SJSA1 (cell line): ENCODE results near the gene FHOD3. TPM values are rescaled to one million over a fixed set of nuclear protein-coding genes. Genes with fewer than 3 reads are reported as not detected.
A peak's percentile ranks its signal among the peaks of the same experiment; 100 is the strongest.

Experiments used
- DNase-seq, 2 experiments: peaks; one replicate each; pipeline ENCODE4 v3.0.0-alpha.2; 2015 to 2020; ENCODE audit warnings: low spot score in 2 of 2, low read depth in 1 of 2
- H3K27ac ChIP-seq: fragments of 250-450 bp; sonication (Bioruptor Pico); 2 replicates; pipeline ENCODE4 v1.5.1; 2020; ENCODE audit warnings: mild to moderate bottlenecking, moderate library complexity
- H3K27me3 ChIP-seq: fragments of 250-450 bp; sonication (Bioruptor Pico); replicated peaks from 2 replicates; pipeline ENCODE4 v1.5.1; 2020; ENCODE audit warnings: mild to moderate bottlenecking, moderate library complexity
- H3K36me3 ChIP-seq: fragments of 250-450 bp; sonication (Bioruptor Pico); 2 replicates; pipeline ENCODE4 v1.5.1; 2020; ENCODE audit warnings: mild to moderate bottlenecking
- H3K4me1 ChIP-seq: fragments of 250-450 bp; sonication (Bioruptor Pico); replicated peaks from 2 replicates; pipeline ENCODE4 v1.6.1; 2021; ENCODE audit warnings: mild to moderate bottlenecking
- H3K4me3 ChIP-seq: fragments of 250-450 bp; sonication (Bioruptor Pico); 2 replicates; pipeline ENCODE4 v1.5.1; 2020; ENCODE audit warnings: mild to moderate bottlenecking
- H3K9me3 ChIP-seq: fragments of 250-450 bp; sonication (Bioruptor Pico); replicated peaks from 2 replicates; pipeline ENCODE4 v1.5.1; 2020; ENCODE audit warnings: mild to moderate bottlenecking
- total RNA-seq: library from RNA; depleted of rRNA; stranded (reverse); fragments of >200 nt; shearing (Covaris generic); gene quantifications from 2 replicates; pipeline ENCODE4 v1.2.3, GENCODE V29; 2014; rRNA removed

Gene FHOD3
- total RNA-seq: 0.53 TPM in 1 of 2 replicates, not detected in the other

DNA sequence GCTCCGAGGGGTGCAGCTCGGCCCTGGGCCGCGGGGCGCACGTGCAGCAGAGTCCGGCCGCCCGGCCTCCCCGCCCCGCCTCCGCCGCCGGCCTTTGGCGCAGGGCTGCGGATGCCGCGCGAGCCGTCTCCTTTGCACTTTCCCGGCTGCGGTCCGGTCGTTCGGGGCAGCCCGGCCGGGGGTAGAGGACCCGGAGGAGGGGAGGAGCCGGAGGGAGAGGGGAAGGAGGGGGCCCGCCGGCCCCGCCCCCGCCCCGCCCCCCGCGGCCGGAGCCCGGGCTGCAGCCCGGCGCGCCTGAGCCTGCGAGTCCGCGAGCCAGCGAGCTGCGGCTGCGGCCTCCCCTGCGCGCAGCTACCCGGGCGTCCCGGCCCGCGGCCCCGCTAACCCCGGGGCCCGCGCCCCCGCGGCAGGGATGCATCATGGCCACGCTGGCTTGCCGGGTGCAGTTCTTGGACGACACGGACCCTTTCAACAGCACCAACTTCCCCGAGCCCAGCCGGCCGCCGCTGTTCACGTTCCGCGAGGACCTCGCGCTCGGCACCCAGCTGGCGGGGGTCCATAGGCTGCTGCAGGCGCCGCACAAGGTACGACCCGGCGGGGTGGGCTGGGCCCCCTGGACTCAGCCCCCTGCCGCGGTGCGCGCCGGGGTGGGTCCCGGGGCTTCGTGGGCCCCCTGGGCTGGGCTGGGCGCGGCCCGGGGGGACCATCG, at the start of gene FHOD3:
TSS of gene FHOD3 (plus strand) at position 297 of the 709 bp plus-strand sequence. CDS start at position 420, 123 bp downstream.
- Histone ChIP-seq H3K27me3 (peaks cover 30% of the 10 kb centered on the region), H3K27ac (no peak within 1 kb of the TSS), H3K4me1 (peaks cover 13% of the 10 kb centered on the region), H3K4me3 (peak within 1 kb of the TSS; percentile 38), H3K9me3 (no peaks in the 10 kb centered on the region), H3K36me3 (no peaks in the 10 kb centered on the region)
- peak in 1 of 2 experiments; percentile 22 for DNase-seq

DNA sequence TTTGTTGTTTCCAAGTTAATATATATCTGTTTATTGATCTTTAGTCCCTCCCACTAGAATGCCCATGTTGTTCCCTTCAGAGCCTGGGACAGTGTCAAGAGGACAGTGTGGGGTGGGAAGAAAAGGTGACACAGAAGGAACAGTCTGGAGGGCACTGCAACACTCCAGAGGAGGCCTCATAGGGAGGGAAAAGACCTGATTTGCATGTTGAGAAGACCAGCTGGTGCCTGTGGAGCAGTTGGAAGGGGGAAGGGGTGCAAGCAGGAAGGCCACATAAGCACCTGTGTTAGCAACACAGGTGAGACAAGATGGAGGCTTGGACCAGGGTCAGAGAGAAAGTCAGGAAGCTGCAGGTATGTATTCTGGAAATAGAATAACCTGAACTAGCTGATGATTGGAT, 48.1 kb upstream of the FHOD3 start:
- Histone ChIP-seq H3K4me3 (no peak overlapping the region), H3K4me1 (no peaks in the 10 kb centered on the region), H3K27ac (no peak overlapping the region), H3K36me3 (no peaks in the 10 kb centered on the region), H3K27me3 (no peaks in the 10 kb centered on the region), H3K9me3 (no peaks in the 10 kb centered on the region)
- no peak for DNase-seq

- no peak overlapping the region for H3K4me3 ChIP-seq
- no peak for DNase-seq
- H3K9me3 ChIP-seq: no peaks in the 10 kb centered on the region
- H3K27me3 ChIP-seq: no peaks in the 10 kb centered on the region
- no peak overlapping the region for H3K27ac ChIP-seq
- no peaks in the 10 kb centered on the region for H3K4me1 ChIP-seq
- H3K36me3 ChIP-seq: no peaks in the 10 kb centered on the region
Observed at GRCh38 chr18:36250827-36251226, 46.7 kb upstream of the FHOD3 start.

DNA sequence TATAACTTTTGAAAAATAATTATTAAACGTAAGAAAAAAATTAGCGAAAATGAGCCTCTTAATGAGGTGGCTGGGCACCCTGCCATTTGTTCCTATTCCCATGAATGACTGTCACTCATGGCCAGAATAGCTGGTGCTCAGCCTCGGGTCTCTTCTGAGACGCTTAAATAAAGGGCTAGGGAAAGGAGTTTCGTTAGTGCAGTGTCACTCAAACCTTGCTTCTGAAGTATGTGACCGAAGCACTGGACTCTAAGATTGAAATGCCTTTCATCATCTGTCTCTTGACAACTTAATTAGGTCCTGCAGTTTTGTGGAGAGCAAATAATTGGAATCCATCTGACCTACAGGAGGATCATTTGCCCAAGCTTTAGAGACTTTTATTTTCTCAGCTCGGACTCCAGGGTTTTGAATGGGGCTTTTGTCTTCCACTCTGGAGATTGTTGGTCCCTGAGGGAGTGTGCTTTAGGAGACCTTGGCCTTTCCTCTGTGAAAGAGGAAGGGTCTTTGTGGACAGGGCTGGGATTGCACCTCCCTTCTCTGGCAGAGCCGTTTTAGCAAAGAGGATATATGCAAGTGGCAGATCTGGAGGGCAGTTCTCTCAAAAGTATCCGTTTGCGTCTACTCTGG, 42.3 kb upstream of the FHOD3 start:
- no peaks in the 10 kb centered on the region for H3K27me3 ChIP-seq
- no peaks in the 10 kb centered on the region for H3K4me1 ChIP-seq
- no peak for DNase-seq
- no peaks in the 10 kb centered on the region for H3K36me3 ChIP-seq
- no peak overlapping the region for H3K27ac ChIP-seq
- no peaks in the 10 kb centered on the region for H3K9me3 ChIP-seq
- no peak overlapping the region for H3K4me3 ChIP-seq

DNA sequence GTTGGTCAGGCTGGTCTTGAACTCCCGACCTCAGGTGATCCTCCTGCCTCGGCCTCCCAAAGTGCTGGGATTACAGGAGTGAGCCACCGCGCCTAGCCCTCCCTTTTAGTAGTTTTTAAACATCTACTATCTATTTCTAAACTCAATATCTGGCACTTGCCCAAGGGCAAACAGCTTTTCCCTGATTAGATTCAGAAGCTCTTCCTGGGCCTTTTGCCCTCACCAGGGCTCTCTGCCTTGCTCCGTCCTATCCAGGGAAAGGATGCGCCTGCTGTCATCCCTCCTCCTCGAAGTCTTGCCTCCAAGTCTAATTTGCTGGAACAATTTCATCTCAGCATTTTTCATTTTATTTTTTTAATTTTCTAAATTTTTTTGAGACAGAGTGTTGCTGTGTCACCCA, 41.4 kb upstream of the FHOD3 start:
- Histone ChIP-seq H3K27me3 (no peaks in the 10 kb centered on the region), H3K4me1 (no peaks in the 10 kb centered on the region)

GRCh38 chr18:36262971-36263370, 34.5 kb upstream of the FHOD3 start:
- Histone ChIP-seq H3K27me3 (no peaks in the 10 kb centered on the region), H3K27ac (no peak overlapping the region), H3K4me3 (no peak overlapping the region), H3K4me1 (no peaks in the 10 kb centered on the region), H3K36me3 (no peaks in the 10 kb centered on the region), H3K9me3 (no peaks in the 10 kb centered on the region)
- no peak for DNase-seq

More for the DNA sequence above, 41.4 kb upstream of the FHOD3 start:
- DNase-seq: no peak
- H3K27ac ChIP-seq: no peak overlapping the region
- no peak overlapping the region for H3K4me3 ChIP-seq
- no peaks in the 10 kb centered on the region for H3K36me3 ChIP-seq
- no peaks in the 10 kb centered on the region for H3K9me3 ChIP-seq

- no peaks in the 10 kb centered on the region for H3K4me1 ChIP-seq
- no peak overlapping the region for H3K4me3 ChIP-seq
- H3K27me3 ChIP-seq: no peaks in the 10 kb centered on the region
- H3K36me3 ChIP-seq: no peaks in the 10 kb centered on the region
- DNase-seq: no peak
- H3K9me3 ChIP-seq: no peaks in the 10 kb centered on the region
- no peak overlapping the region for H3K27ac ChIP-seq
Observed at GRCh38 chr18:36264283-36264682, 33.2 kb upstream of the FHOD3 start.

- Histone ChIP-seq H3K27me3 (no peaks in the 10 kb centered on the region), H3K27ac (no peak overlapping the region), H3K4me3 (no peak overlapping the region), H3K4me1 (no peaks in the 10 kb centered on the region), H3K9me3 (no peaks in the 10 kb centered on the region), H3K36me3 (no peaks in the 10 kb centered on the region)
- no peak for DNase-seq
Observed at GRCh38 chr18:36265015-36265414, 32.5 kb upstream of the FHOD3 start.

DNA sequence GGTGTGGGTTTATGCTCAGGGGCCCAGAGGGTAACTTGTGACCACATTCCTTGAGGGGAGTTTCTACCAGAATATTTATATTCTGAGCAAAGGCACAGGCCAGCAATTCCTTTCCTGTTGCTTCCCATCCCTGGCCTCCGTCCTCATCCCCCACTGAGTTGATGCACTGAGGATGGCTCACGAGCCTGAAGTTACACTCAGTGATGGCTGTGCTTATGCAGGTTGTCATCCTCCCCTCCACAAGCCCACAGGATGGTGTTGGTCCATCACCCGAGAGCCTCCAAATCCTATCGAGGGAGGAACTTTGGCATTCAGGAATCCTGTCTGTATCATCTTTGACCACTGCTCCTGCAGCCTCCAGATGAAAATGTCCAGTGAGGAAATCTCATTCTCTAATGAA, 28.4 kb upstream of the FHOD3 start:
- H3K27ac ChIP-seq: no peak overlapping the region
- DNase-seq: no peak
- H3K4me1 ChIP-seq: no peaks in the 10 kb centered on the region
- H3K36me3 ChIP-seq: no peaks in the 10 kb centered on the region
- no peaks in the 10 kb centered on the region for H3K27me3 ChIP-seq
- no peak overlapping the region for H3K4me3 ChIP-seq
- H3K9me3 ChIP-seq: no peaks in the 10 kb centered on the region

DNA sequence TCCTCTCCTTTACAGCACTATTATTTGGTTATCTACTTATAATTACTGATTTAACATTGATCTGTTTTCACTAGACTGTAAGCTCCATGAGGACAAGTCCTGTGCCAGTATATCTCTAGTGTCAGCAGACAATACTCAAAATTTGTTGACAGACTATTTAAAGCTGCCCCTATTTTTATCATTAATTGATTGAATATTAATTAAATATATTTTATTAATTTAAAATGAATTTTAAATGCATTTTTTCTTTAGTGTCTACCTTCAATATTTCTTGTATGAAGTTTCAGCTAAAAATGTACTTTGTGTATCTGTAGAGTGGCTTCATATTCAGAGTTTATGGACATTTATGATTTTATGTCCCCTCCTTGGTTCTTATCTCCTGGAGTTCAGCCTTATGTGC, 26.4 kb upstream of the FHOD3 start:
- Histone ChIP-seq H3K4me3 (no peak overlapping the region), H3K9me3 (no peaks in the 10 kb centered on the region), H3K4me1 (no peaks in the 10 kb centered on the region), H3K27ac (no peak overlapping the region), H3K27me3 (no peaks in the 10 kb centered on the region), H3K36me3 (no peaks in the 10 kb centered on the region)
- DNase-seq: no peak

DNA sequence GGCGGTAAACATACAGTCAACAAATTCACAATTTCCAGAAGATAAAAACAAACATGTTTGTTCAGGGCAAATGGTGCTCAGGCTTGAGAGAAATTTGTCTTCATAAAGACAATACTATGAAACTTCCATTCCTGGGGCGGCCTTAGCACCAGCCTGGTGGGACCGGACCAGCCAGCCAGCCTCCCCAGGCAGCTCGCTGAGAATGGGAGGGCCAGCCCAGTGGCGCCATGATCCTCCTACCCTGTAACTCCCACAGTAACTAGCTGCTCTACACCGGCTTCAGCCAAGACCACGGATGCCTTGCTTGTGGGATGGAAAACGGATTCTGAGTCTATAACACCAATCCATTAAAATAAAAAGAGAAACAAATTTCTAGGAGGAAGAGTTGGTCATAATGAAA, 24.2 kb upstream of the FHOD3 start:
- no peaks in the 10 kb centered on the region for H3K4me1 ChIP-seq
- no peak overlapping the region for H3K4me3 ChIP-seq
- no peaks in the 10 kb centered on the region for H3K36me3 ChIP-seq
- DNase-seq: no peak
- no peaks in the 10 kb centered on the region for H3K9me3 ChIP-seq
- H3K27me3 ChIP-seq: 0 out of 2 replicates have a peak, but pooled peaks cover 6% of the 10 kb centered on the region
- no peak overlapping the region for H3K27ac ChIP-seq

DNA sequence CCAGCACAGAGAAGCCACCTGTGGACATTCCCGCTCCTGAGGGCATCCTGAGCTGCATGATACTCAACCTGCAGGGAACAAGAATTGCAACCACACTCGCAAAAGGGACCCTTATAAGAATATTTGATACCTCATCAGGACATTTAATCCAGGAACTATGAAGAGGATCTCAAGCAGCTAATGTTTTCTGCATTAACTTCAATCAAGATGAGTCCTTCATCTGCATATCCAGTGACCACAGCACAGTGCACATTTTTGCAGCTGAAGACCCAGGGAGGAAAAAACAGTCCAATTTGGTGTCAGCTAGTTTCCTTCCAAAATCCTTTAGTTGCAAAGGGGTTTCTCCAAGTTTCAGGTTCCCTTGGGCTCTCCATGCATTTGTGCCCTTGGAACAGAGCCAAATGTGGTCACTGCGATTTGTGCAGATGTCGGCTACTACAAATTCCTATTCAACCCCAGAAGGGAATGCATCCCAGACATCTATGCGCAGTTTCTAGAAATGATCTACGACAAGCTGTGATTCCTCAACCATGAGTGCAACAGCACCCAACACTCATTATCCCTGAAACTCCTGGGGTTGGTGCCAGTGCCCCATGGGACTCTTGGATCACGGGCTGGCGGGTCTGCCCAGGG, 23.3 kb upstream of the FHOD3 start:
- Histone ChIP-seq H3K9me3 (no peaks in the 10 kb centered on the region), H3K4me1 (no peaks in the 10 kb centered on the region), H3K27ac (no peak overlapping the region), H3K36me3 (no peaks in the 10 kb centered on the region), H3K27me3 (0 out of 2 replicates have a peak, but pooled peaks cover 6% of the 10 kb centered on the region), H3K4me3 (no peak overlapping the region)
- DNase-seq: no peak

- Histone ChIP-seq H3K9me3 (no peaks in the 10 kb centered on the region), H3K4me3 (no peak overlapping the region), H3K27ac (no peak overlapping the region), H3K27me3 (0 out of 2 replicates have a peak, but pooled peaks cover 6% of the 10 kb centered on the region), H3K4me1 (no peaks in the 10 kb centered on the region), H3K36me3 (no peaks in the 10 kb centered on the region)
- DNase-seq: no peak
Observed at GRCh38 chr18:36275561-36275960, 22.0 kb upstream of the FHOD3 start.

DNA sequence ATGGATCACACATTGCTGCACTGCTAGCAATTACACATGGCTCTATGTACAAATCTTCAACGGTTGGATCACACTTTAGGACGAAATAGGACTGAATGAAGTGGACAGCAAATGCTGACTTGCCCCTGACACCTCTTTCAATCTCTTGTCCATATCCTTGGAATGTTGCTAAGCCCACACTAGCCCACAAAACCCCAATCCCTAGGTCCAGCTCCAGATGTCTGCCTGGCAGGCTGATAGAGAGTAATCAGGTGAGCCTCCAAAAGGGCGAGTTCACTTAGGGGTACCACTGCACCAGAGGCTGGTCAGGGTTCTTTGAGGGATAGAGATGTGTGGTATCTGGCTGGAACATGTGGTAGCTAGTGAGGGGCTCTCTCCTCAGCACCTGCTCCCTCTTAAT, 18.5 kb upstream of the FHOD3 start:
- no peak overlapping the region for H3K27ac ChIP-seq
- 0 out of 2 replicates have a peak, but pooled peaks cover 6% of the 10 kb centered on the region for H3K27me3 ChIP-seq
- H3K9me3 ChIP-seq: no peaks in the 10 kb centered on the region

More for the DNA sequence above, 18.5 kb upstream of the FHOD3 start:
- H3K4me1 ChIP-seq: no peaks in the 10 kb centered on the region
- H3K36me3 ChIP-seq: no peaks in the 10 kb centered on the region
- DNase-seq: no peak
- no peak overlapping the region for H3K4me3 ChIP-seq
